ENCODE results near the gene PTPRT.

PTPRT gene

DNA sequence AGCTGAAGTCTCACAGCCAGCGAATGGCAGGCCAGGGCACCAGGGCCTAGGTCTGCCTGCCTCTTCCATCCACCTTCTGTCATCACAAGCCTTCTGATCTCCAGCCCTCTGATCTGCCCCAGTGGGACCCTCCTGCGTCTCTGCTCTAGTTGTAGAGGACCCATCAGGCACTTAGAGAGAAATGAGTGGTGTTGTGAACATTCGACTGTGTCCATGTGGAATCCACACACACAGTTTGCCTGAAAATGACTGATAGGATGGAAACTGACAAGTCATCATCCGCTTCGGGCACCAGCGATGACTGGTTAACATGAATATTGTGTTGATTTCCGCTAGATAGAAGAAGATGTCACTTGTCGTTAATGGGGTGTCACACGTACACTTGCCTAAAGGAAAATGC lies 221.0 kb downstream of the PTPRT start:
- ChIA-PET POLR2A (no interaction called here), CTCF (no interaction called here)
- no peak for DNase-seq (ENCODE audit: extremely low spot score)
- no peak for TF ChIP-seq ZNF384 (IDR thresholded peaks at IDR 0.05)
- no peak for TF ChIP-seq SUZ12 (IDR thresholded peaks at IDR 0.05)
- no peak for TF ChIP-seq TARDBP (IDR thresholded peaks at IDR 0.05)
- TF ChIP-seq L3MBTL2 (conservative IDR thresholded peaks at IDR 0.05) = no peak
- TF ChIP-seq, protein P1, sequence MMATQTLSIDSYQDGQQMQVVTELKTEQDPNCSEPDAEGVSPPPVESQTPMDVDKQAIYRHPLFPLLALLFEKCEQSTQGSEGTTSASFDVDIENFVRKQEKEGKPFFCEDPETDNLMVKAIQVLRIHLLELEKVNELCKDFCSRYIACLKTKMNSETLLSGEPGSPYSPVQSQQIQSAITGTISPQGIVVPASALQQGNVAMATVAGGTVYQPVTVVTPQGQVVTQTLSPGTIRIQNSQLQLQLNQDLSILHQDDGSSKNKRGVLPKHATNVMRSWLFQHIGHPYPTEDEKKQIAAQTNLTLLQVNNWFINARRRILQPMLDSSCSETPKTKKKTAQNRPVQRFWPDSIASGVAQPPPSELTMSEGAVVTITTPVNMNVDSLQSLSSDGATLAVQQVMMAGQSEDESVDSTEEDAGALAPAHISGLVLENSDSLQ (IDR thresholded peaks at IDR 0.05) = no peak
- TF ChIP-seq FOXA1 (IDR thresholded peaks at IDR 0.05) = no peak
- TF ChIP-seq CTBP1 (IDR thresholded peaks at IDR 0.05; ENCODE audit: borderline replicate concordance) = no peak
- TF ChIP-seq BHLHE40 (IDR thresholded peaks at IDR 0.05; ENCODE audit: borderline replicate concordance) = no peak
- no peak for TF ChIP-seq LEF1 (IDR thresholded peaks at IDR 0.05; ENCODE audit: borderline replicate concordance)

DNA sequence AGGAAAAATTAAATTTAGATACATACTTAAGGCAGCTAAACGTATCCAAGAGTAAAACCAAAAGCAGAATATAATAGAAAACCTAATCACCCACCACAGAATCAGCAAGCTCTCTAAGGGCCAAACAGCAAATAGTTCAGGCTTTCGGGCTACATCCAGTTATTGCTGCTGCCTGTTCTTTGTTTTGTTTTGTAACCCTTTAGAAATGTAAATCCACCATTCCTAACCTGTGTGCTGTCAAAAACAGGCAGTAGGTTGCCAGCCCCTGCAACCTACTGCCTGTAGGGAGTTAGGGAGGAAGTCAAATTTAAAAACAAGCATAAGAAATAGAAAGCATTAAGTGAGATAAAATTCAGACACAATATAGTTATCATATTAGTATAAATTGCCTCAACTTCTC lies 225.9 kb downstream of the PTPRT start:
- ChIA-PET POLR2A (no interaction called here), CTCF (no interaction called here)
- no peak for DNase-seq (ENCODE audit: extremely low spot score)
- TF ChIP-seq ELF4 (IDR thresholded peaks at IDR 0.05) (no peak), L3MBTL2 (conservative IDR thresholded peaks at IDR 0.05) (no peak), CTBP1 (IDR thresholded peaks at IDR 0.05; ENCODE audit: borderline replicate concordance) (no peak), NFRKB (IDR thresholded peaks at IDR 0.05) (no peak), BHLHE40 (IDR thresholded peaks at IDR 0.05; ENCODE audit: borderline replicate concordance) (no peak), HDGF (IDR thresholded peaks at IDR 0.05; ENCODE audit: borderline replicate concordance) (no peak), FOXK2 (IDR thresholded peaks at IDR 0.05) (no peak)

DNA sequence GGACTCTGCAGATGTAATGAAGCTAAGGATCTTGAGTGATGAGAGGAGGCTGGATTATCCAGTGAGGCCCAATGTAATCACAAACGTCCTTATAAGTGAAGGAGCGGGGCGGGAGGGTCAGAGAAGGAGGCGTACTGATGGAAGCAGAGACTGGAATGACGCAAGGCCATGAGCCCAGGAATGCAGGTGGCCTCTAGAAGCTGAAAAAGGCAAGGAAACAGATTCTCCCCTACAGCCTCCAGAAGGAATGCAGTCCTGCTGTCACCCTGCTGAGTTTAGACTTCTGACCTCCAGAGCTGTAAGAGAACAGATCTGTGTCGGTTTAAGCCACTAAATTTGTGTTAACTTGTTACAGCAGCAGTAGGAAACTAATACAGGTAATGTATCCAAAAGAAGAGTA lies 227.9 kb downstream of the PTPRT start:
- ChIA-PET CTCF (no interaction called here), POLR2A (no interaction called here)
- TF ChIP-seq ARNT (IDR thresholded peaks at IDR 0.05) (no peak), ZNF384 (IDR thresholded peaks at IDR 0.05) (no peak), NFRKB (IDR thresholded peaks at IDR 0.05) (no peak), SP1 (IDR thresholded peaks at IDR 0.05) (no peak), FOXK2 (IDR thresholded peaks at IDR 0.05) (no peak), TARDBP (IDR thresholded peaks at IDR 0.05) (no peak), FOXM1 (IDR thresholded peaks at IDR 0.05; ENCODE audit: borderline replicate concordance) (no peak), HDGF (IDR thresholded peaks at IDR 0.05; ENCODE audit: borderline replicate concordance) (no peak), FOXA1 (IDR thresholded peaks at IDR 0.05) (no peak), SUZ12 (IDR thresholded peaks at IDR 0.05) (no peak), BHLHE40 (IDR thresholded peaks at IDR 0.05; ENCODE audit: borderline replicate concordance) (no peak), LEF1 (IDR thresholded peaks at IDR 0.05; ENCODE audit: borderline replicate concordance) (no peak), CTBP1 (IDR thresholded peaks at IDR 0.05; ENCODE audit: borderline replicate concordance) (no peak)
- TF ChIP-seq, protein P1 (IDR thresholded peaks at IDR 0.05) = no peak
- DNase-seq (ENCODE audit: extremely low spot score) = no peak

DNA sequence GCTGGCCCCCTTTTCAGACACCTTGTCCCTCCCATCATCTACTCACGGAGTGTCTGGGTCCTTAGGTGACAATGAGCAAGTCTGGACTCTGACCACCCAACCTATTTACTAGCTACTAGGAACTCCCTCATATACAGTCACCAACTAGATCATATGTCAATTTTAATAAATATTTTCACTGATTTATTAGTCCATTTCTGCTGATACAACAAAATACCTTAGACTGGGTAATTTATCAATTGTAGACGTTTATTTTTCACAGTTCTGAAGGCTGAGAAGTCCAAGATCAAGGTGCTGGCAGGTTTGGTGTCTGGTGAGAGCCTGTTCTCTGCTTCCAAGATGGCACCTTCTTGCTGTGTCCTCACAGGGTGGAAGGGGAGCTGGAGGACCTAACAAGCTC lies 229.7 kb downstream of the PTPRT start:
- ChIA-PET CTCF (no interaction called here), POLR2A (no interaction called here)
- TF ChIP-seq ARNT (IDR thresholded peaks at IDR 0.05) (no peak), FOXK2 (IDR thresholded peaks at IDR 0.05) (no peak), L3MBTL2 (conservative IDR thresholded peaks at IDR 0.05) (no peak)
- DNase-seq (ENCODE audit: extremely low spot score) = no peak

DNA sequence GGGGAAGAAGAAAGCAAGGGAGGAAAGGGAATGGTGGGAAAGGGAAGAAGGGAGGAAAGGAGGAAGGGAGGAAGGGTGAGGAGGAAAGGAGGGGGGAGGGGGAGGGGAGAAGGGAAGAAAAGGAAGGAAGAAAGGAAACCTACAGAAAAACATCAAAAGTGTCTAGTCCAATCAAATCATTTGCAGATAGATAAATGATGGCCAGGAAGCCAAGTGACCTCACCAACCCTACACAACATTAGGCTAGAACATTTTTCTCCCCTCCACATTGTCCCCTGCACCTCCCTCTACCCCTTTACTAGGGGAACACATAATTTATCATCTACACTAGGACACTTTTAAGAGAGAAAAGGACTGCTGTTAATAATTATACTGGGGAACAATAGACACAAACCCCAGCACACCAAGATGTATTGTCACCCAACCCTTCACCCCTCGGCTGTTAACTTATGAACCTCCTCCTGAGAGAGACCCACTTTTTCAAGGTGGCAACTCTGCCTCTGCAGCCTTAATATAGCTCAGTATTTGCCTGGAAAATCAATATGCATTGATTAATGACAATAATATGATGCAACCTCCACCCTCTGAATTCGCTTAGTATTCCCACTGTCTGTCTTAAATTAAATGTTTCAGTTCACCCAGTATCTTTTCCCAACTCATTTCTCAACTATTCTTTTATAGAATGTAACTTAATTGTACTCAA lies 231.2 kb downstream of the PTPRT start:
- POLR2A ChIA-PET = no interaction called here
- TF ChIP-seq ZNF384 (IDR thresholded peaks at IDR 0.05) (no peak), FOXA1 (IDR thresholded peaks at IDR 0.05) (no peak), NFRKB (IDR thresholded peaks at IDR 0.05) (no peak), L3MBTL2 (conservative IDR thresholded peaks at IDR 0.05) (no peak), ARNT (IDR thresholded peaks at IDR 0.05) (no peak), CTBP1 (IDR thresholded peaks at IDR 0.05; ENCODE audit: borderline replicate concordance) (no peak), FOXK2 (IDR thresholded peaks at IDR 0.05) (no peak), FOXM1 (IDR thresholded peaks at IDR 0.05; ENCODE audit: borderline replicate concordance) (no peak), TARDBP (IDR thresholded peaks at IDR 0.05) (no peak), BHLHE40 (IDR thresholded peaks at IDR 0.05; ENCODE audit: borderline replicate concordance) (no peak), SP1 (IDR thresholded peaks at IDR 0.05) (no peak), LEF1 (IDR thresholded peaks at IDR 0.05; ENCODE audit: borderline replicate concordance) (no peak)
- CTCF ChIA-PET = no interaction called here
- DNase-seq (ENCODE audit: extremely low spot score) = no peak

DNA sequence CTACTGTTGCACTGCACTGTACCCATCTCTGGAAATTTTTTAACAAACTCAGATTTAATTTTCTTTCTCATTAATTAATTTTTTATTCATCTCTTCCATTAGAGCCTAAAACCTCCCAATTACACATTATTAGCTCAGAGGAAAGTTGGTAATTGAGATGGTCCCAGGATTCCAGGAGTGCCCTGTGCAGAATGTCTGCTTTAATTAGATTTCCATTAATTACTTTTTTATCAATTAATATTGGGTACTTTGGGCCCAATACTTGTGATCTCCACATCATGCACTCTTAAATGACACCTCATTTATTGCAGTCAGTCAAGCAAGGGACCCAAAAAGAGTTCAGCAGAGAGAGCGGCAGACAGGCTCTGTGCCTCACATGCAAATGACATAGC lies 232.0 kb downstream of the PTPRT start:
- no peak for TF ChIP-seq BHLHE40 (IDR thresholded peaks at IDR 0.05; ENCODE audit: borderline replicate concordance)
- TF ChIP-seq SP1 (IDR thresholded peaks at IDR 0.05) = no peak
- no peak for TF ChIP-seq CTBP1 (IDR thresholded peaks at IDR 0.05; ENCODE audit: borderline replicate concordance)
- no peak for TF ChIP-seq L3MBTL2 (conservative IDR thresholded peaks at IDR 0.05)
- no peak for TF ChIP-seq ZNF384 (IDR thresholded peaks at IDR 0.05)
- TF ChIP-seq SUZ12 (IDR thresholded peaks at IDR 0.05) = no peak
- TF ChIP-seq FOXA1 (IDR thresholded peaks at IDR 0.05) = no peak
- no peak for TF ChIP-seq NFRKB (IDR thresholded peaks at IDR 0.05)
- TF ChIP-seq ELF4 (IDR thresholded peaks at IDR 0.05) = no peak
- TF ChIP-seq FOXK2 (IDR thresholded peaks at IDR 0.05) = no peak
- TF ChIP-seq TARDBP (IDR thresholded peaks at IDR 0.05) = no peak
- no peak for TF ChIP-seq HDGF (IDR thresholded peaks at IDR 0.05; ENCODE audit: borderline replicate concordance)
- TF ChIP-seq ARNT (IDR thresholded peaks at IDR 0.05) = no peak
- no peak for TF ChIP-seq FOXM1 (IDR thresholded peaks at IDR 0.05; ENCODE audit: borderline replicate concordance)
- TF ChIP-seq, protein P1 (IDR thresholded peaks at IDR 0.05) = no peak
- no peak for TF ChIP-seq LEF1 (IDR thresholded peaks at IDR 0.05; ENCODE audit: borderline replicate concordance)
- no peak for DNase-seq (ENCODE audit: extremely low spot score)
- ChIA-PET POLR2A (no interaction called here), CTCF (no interaction called here)
